Tibial artery (tissue), 4 donors: Measurements from ENCODE around the gene HACD2.

Experiments
- DNase-seq, 2 donors: peaks; one replicate each; pipeline ENCODE4 v3.0.0-alpha.2; 2019
- H3K27ac ChIP-seq, 2 donors: fragments of 200-600 bp; sonication (generic) in 1 of 2; 1 replicate in 1 of 2; 2 replicates in 1 of 2; pipeline ENCODE4 v1.5.1; 2018 to 2019; ENCODE audit warnings: mild to moderate bottlenecking in 1 of 2
- H3K27me3 ChIP-seq, 2 donors: fragments of 200-600 bp; sonication (generic) in 1 of 2; one replicate each; pipeline versions ENCODE4 v1.5.1 to v1.6.0; 2016 to 2019
- H3K36me3 ChIP-seq, 3 donors: fragments of 200-600 bp; sonication (generic) in 2 of 3; one replicate each; pipeline ENCODE4 v1.5.1; 2016 to 2019; ENCODE audit warnings: mild to moderate bottlenecking in 2 of 3
- H3K4me1 ChIP-seq, 4 donors: fragments of 200-600 bp; sonication (generic) in 2 of 4; 1 replicate in 3 of 4; 2 replicates in 1 of 4; pipeline ENCODE4 v1.5.1; 2016 to 2019
- H3K4me3 ChIP-seq, 2 donors: fragments of 200-600 bp; sonication (generic) in 1 of 2; 1 replicate in 1 of 2; 2 replicates in 1 of 2; pipeline ENCODE4 v1.5.1; 2018 to 2019; ENCODE audit warnings: mild to moderate bottlenecking in 2 of 2
- H3K9me3 ChIP-seq, 3 donors: fragments of 200-600 bp; sonication (generic) in 1 of 3; one replicate each; pipeline ENCODE4 v1.5.1; 2016 to 2019
- CTCF ChIP-seq, 2 experiments: fragments of 200-600 bp in 1 of 2; fragments of 450-650 bp in 1 of 2; IDR thresholded peaks; one replicate each; pipeline ENCODE4 v1.5.1; 2017 to 2019; ENCODE audit warnings: antibody characterized with exemption in 2 of 2, mild to moderate bottlenecking in 1 of 2, moderate library complexity in 1 of 2
- intact Hi-C: fragments of 100-400 bp; cut with DNase I; formaldehyde crosslinking; loops from one replicate; pipeline ENCODE4 v1.15.0; 2023; ENCODE audit warnings: low total_unique reads

Gene HACD2

GRCh38 chr3:123457841-123458240, 127.0 kb downstream of the HACD2 start:
- Histone ChIP-seq H3K4me1 (no peaks in the 10 kb centered on the region), H3K36me3 (no peaks in the 10 kb centered on the region), H3K9me3 (no peaks in the 10 kb centered on the region), H3K27ac (no peak overlapping the region), H3K27me3 (peaks cover 0 to 11% of the 10 kb centered on the region in 2 donors), H3K4me3 (no peak overlapping the region)
- TF ChIP-seq CTCF (IDR thresholded peaks at IDR 0.05): no peak
- intact Hi-C loops: no loop called here
- no peak for DNase-seq

DNA sequence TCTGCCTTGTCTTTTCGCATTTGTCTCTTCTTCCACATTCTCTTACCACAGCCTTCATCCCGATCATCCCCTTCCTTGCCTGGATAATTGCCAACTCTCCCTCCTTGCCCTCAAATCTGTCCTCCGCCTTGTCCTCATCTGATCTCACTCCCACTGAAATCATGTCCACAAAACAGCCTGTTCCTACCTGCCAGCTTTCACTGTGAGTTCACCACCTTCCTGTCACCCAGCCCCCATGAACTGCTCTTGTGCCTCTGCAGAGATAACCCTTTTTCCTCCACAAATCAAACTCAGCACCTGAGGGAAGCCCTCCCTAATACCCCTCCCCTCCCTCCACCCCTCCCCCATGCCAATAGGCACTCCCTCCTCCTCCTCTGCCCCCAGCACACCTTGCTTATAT, 131.2 kb downstream of the HACD2 start:
- no peak for DNase-seq
- Histone ChIP-seq H3K4me3 (no peak overlapping the region), H3K4me1 (peaks cover 0 to 12% (median 4%) of the 10 kb centered on the region in 4 donors), H3K36me3 (no peaks in the 10 kb centered on the region), H3K9me3 (no peaks in the 10 kb centered on the region), H3K27me3 (peaks cover 0 to 11% of the 10 kb centered on the region in 2 donors), H3K27ac (no peak overlapping the region)
- no peak for TF ChIP-seq CTCF (IDR thresholded peaks at IDR 0.05)
- intact Hi-C loops: no loop called here

- DNase-seq: no peak
- intact Hi-C loops: no loop called here
- Histone ChIP-seq H3K9me3 (no peaks in the 10 kb centered on the region), H3K27ac (no peak overlapping the region), H3K27me3 (no peaks in the 10 kb centered on the region), H3K36me3 (no peaks in the 10 kb centered on the region), H3K4me1 (peaks cover 0 to 14% (median 6%) of the 10 kb centered on the region in 4 donors), H3K4me3 (no peak overlapping the region)
- no peak for TF ChIP-seq CTCF (IDR thresholded peaks at IDR 0.05)
Measured at GRCh38 chr3:123451186-123451585, 133.7 kb downstream of the HACD2 start.

GRCh38 chr3:123449997-123450604, 134.8 kb downstream of the HACD2 start:
- Histone ChIP-seq H3K4me1 (peaks cover 0 to 20% (median 8%) of the 10 kb centered on the region in 4 donors), H3K27ac (peak overlapping the region; percentile 90 to 96), H3K9me3 (no peaks in the 10 kb centered on the region), H3K36me3 (no peaks in the 10 kb centered on the region), H3K27me3 (no peaks in the 10 kb centered on the region), H3K4me3 (peak overlapping the region; percentile 78)
- intact Hi-C loops: no loop called here
- no peak for TF ChIP-seq CTCF (IDR thresholded peaks at IDR 0.05)
- DNase-seq: peak in 1 of 2 donors; percentile 79

DNA sequence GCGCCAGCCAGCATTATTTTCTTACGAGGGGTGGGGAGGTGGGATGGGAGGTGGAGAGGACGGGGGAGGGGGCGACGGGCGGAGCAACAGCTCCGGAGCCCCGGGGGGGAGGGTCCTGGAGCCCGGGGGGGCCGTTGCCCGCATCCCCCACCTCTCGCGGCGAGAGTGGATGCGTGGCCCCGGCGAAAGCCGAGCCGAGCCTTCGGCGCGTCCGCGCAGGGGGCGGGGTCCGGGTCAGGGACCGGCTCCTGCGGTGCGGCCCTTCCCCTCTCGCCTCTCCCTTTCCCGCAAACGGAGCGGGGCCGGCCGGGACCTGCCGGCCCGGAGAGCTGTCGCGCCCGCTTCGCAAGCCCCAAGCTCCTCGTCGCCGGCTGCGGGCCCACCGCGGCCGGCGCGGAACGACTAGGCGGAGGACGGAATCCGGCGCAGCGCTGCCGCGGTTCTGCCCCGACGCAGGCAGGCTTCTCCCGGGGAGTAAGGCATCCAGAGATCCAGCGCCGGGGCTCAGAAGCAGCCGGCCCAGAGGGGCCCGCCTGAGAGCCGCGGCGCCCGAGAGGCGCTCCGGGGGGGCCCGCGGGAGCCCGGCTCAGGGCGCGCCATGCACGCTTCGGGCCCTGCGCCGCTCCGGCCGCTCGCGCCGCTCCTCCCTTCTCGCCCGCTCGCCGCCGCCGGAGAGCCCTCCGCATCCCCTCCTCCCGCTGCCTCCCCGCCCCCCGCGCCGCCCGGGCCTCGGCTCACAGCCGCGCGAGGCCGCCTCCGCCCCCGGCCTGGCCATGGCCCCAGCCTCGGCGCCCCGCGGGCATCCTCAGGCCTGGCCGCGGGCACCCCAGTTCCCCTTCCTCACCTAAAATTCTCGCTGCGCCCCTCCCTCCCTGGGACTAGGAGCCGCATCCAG, 135.5 kb downstream of the HACD2 start:
- TF ChIP-seq CTCF (IDR thresholded peaks at IDR 0.05): no peak
- peak in 1 of 2 donors; percentile 78 for DNase-seq
- Histone ChIP-seq H3K4me3 (peak overlapping the region; percentile 78), H3K9me3 (no peaks in the 10 kb centered on the region), H3K27ac (peak overlapping the region; percentile 90 to 96), H3K36me3 (no peaks in the 10 kb centered on the region), H3K27me3 (no peaks in the 10 kb centered on the region), H3K4me1 (peaks cover 0 to 27% (median 10%) of the 10 kb centered on the region in 4 donors)
- intact Hi-C loops: no loop called here
